HEK293 (cell line): ENCODE results near the gene SAYSD1.

Experiments
- CTCF ChIA-PET: fragments of 350-600 bp; formaldehyde crosslinking; extraction: SDS; loops from one replicate; lab custom pipeline; 2021; ENCODE audit warnings: antibody characterized with exemption; lab: Yijun Ruan, JAX
- POLR2A ChIA-PET: fragments of 300-600 bp; formaldehyde crosslinking; extraction: SDS; loops from one replicate; lab custom pipeline; 2020; ENCODE audit warnings: antibody characterized with exemption, inconsistent platforms; lab: Yijun Ruan, JAX
- H3K27ac ChIP-seq: fragments of 200-500 bp; sonication (Bioruptor generic); 2 replicates; pipeline ENCODE4 v1.5.1; 2014; ENCODE audit warnings: low read depth, low read length, control low read depth, inconsistent platforms; ENCODE audit errors: extremely low read depth
- H3K36me3 ChIP-seq, 2 experiments: fragments of 200-500 bp in 1 of 2; sonication (Bioruptor generic) in 1 of 2; 1 replicate in 1 of 2; 2 replicates in 1 of 2; pipeline ENCODE4 v1.5.1; 2014 to 2017; ENCODE audit warnings: inconsistent platforms in 2 of 2, low read length in 2 of 2; ENCODE audit not compliant: control insufficient read depth in 2 of 2, insufficient read depth in 1 of 2
- H3K4me1 ChIP-seq: fragments of 200-500 bp; sonication (Bioruptor generic); 2 replicates; pipeline ENCODE4 v1.5.1; 2014; ENCODE audit warnings: mild to moderate bottlenecking, low read length, inconsistent platforms; ENCODE audit not compliant: control insufficient read depth, insufficient read depth
- H3K4me3 ChIP-seq: 2 replicates; pipeline ENCODE4 v1.5.1; 2011; ENCODE audit warnings: low read depth, mild to moderate bottlenecking, control low read depth, low read length, moderate library complexity
- H3K9me3 ChIP-seq: fragments of 200-500 bp; sonication (Bioruptor generic); 2 replicates; pipeline ENCODE4 v1.5.1; 2014; ENCODE audit warnings: low read depth, low read length, inconsistent platforms; ENCODE audit not compliant: control insufficient read depth, insufficient read depth
- MYNN ChIP-seq: fragments of 450-650 bp; formaldehyde crosslinking; IDR thresholded peaks from 2 replicates; pipeline ENCODE4 v1.5.1; 2016; ENCODE audit warnings: missing biosample characterization, missing genetic modification characterization, borderline replicate concordance
- PRDM1 ChIP-seq: fragments of 450-650 bp; formaldehyde crosslinking; IDR thresholded peaks from 2 replicates; pipeline ENCODE4; 2016; ENCODE audit warnings: missing biosample characterization, missing genetic modification characterization
- ZBTB11 ChIP-seq: fragments of 450-650 bp; formaldehyde crosslinking; conservative IDR thresholded peaks from 2 replicates; pipeline ENCODE4 v1.5.1; 2016; ENCODE audit warnings: low read depth, missing biosample characterization, missing genetic modification characterization
- ZFP41 ChIP-seq: fragments of 450-650 bp; formaldehyde crosslinking; IDR thresholded peaks from 2 replicates; pipeline ENCODE4 v1.5.1; 2016; ENCODE audit warnings: missing biosample characterization, missing genetic modification characterization, borderline replicate concordance
- ZNF10 ChIP-seq: fragments of 450-650 bp; formaldehyde crosslinking; IDR thresholded peaks from 2 replicates; pipeline ENCODE4 v1.5.1; 2017; ENCODE audit warnings: missing biosample characterization, missing genetic modification characterization
- ZNF202 ChIP-seq: fragments of 450-650 bp; formaldehyde crosslinking; IDR thresholded peaks from 2 replicates; pipeline ENCODE4 v1.5.1; 2016; ENCODE audit warnings: missing biosample characterization, missing genetic modification characterization, borderline replicate concordance
- ZNF24 ChIP-seq: fragments of 450-650 bp; formaldehyde crosslinking; IDR thresholded peaks from 2 replicates; pipeline ENCODE4 v1.5.1; 2016; ENCODE audit warnings: missing biosample characterization, missing genetic modification characterization
- ZNF280D ChIP-seq: fragments of 450-650 bp; formaldehyde crosslinking; IDR thresholded peaks from 2 replicates; pipeline ENCODE4 v1.5.1; 2016; ENCODE audit warnings: missing biosample characterization, missing genetic modification characterization
- ZNF362 ChIP-seq: fragments of 450-650 bp; formaldehyde crosslinking; IDR thresholded peaks from 2 replicates; pipeline ENCODE4 v1.5.1; 2016; ENCODE audit warnings: missing biosample characterization, missing genetic modification characterization
- ZNF48 ChIP-seq: fragments of 450-650 bp; formaldehyde crosslinking; IDR thresholded peaks from 2 replicates; pipeline ENCODE4 v1.5.1; 2016; ENCODE audit warnings: missing biosample characterization, missing genetic modification characterization
- ZNF544 ChIP-seq: fragments of 450-650 bp; formaldehyde crosslinking; IDR thresholded peaks from 2 replicates; pipeline ENCODE4 v1.5.0; 2017; ENCODE audit warnings: missing biosample characterization, missing genetic modification characterization
- ZNF571 ChIP-seq: fragments of 450-650 bp; formaldehyde crosslinking; IDR thresholded peaks from 2 replicates; pipeline ENCODE4 v1.5.0; 2017; ENCODE audit warnings: missing biosample characterization, missing genetic modification characterization
- ZNF624 ChIP-seq: fragments of 450-650 bp; formaldehyde crosslinking; IDR thresholded peaks from 2 replicates; pipeline ENCODE4 v1.5.1; 2017; ENCODE audit warnings: missing biosample characterization, missing genetic modification characterization
- ZSCAN30 ChIP-seq: fragments of 450-650 bp; IDR thresholded peaks from 2 replicates; pipeline ENCODE4 v1.5.1; 2018; ENCODE audit warnings: missing biosample characterization, mild to moderate bottlenecking, missing genetic modification characterization, moderate library complexity
- ZSCAN5A ChIP-seq: fragments of 450-650 bp; formaldehyde crosslinking; IDR thresholded peaks from 2 replicates; pipeline ENCODE4 v1.5.1; 2016; ENCODE audit warnings: missing biosample characterization, missing genetic modification characterization

The SAYSD1 gene

DNA sequence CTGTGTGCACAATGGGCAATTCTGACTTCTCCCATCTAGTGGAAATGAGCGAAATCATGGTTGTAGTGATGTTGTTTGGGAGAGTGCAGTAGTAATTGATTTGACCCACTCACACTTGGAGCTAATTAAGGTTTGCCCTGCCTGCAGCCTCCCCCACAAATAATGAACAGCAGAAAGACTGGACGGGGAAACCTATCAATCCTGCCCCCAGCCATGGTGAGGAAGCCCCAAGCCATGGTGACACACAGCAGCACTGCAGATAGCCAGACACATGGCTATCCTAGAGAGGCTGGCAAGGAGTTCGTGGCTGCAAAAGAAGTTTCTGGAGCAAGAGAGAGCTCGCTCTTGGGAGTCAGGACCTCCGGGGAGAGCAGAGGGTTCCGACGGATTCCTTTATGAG lies 27.8 kb downstream of the SAYSD1 start (continued):
- TF ChIP-seq ZNF48 (tag by site-specific recombination): no peak
- TF ChIP-seq ZSCAN5A (tag by site-specific recombination): no peak
- TF ChIP-seq ZNF624 (tag by site-specific recombination): no peak
- no peak for TF ChIP-seq ZFP41 (tag by site-specific recombination)
- TF ChIP-seq ZNF544 (tag by site-specific recombination): no peak

GRCh38 chr6:39086711-39087110 lies 28.3 kb downstream of the SAYSD1 start:
- Histone ChIP-seq H3K36me3 (no peaks in the 10 kb centered on the region), H3K27ac (no peak overlapping the region), H3K9me3 (no peaks in the 10 kb centered on the region), H3K4me1 (peaks cover 5% of the 10 kb centered on the region; the same call in 1 of the 2 replicates), H3K4me3 (no peak overlapping the region)
- ChIA-PET POLR2A (no interaction called here), CTCF (interaction anchor here (0.7 to 2.6 kb wide), 3 partner anchors 16 to 1752 kb away, joined by 3 to 9 read pairs (median 4); no protein-coding TSS in a partner anchor)
- TF ChIP-seq ZSCAN30 (tag by site-specific recombination): no peak
- TF ChIP-seq ZNF362 (tag by site-specific recombination): no peak
- no peak for TF ChIP-seq PRDM1
- no peak for TF ChIP-seq ZNF280D (tag by site-specific recombination)
- no peak for TF ChIP-seq ZNF571 (tag by site-specific recombination)
- TF ChIP-seq MYNN (tag by site-specific recombination): no peak
- no peak for TF ChIP-seq ZNF544 (tag by site-specific recombination)
- no peak for TF ChIP-seq ZNF24 (tag by site-specific recombination)
- TF ChIP-seq ZBTB11 (tag by site-specific recombination): no peak
- no peak for TF ChIP-seq ZNF202 (tag by site-specific recombination)
- TF ChIP-seq ZNF10 (tag by site-specific recombination): no peak
